ENCODE data around the gene CLEC14A. TPM values are rescaled to one million over a fixed set of nuclear protein-coding genes. Genes with fewer than 3 reads are reported as not detected.

Gene CLEC14A
- total and polyA plus RNA-seq, 2 donors (not counting 1 experiment from before 2014, with no cell fraction given) = not detected

GRCh38 chr14:38248321-38249028 lies 7.4 kb downstream of the CLEC14A start:
- Mint-ChIP-seq H3K9me3 (ENCODE audit: insufficient read depth) (no peaks in the 10 kb centered on the region), H3K27me3 (no peaks in the 10 kb centered on the region), H3K4me3 (no peak overlapping the region), H3K27ac (no peak overlapping the region), H3K4me1 (no peaks in the 10 kb centered on the region)
- WGBS (ENCODE audit: insufficient coverage) = no CpG with 5 or more reads among the region's 3 CpGs
- no peak for ATAC-seq (ENCODE audit: low read depth)
- intact Hi-C loops (cut with micrococcal nuclease) = no loop called here
- TF ChIP-seq EZH2 (IDR thresholded peaks at IDR 0.05; ENCODE audit: borderline replicate concordance, insufficient read depth, low read depth, low read length, poor library complexity, severe bottlenecking) = no peak
- no peak for TF ChIP-seq CTCF (IDR thresholded peaks at IDR 0.05)
- Histone ChIP-seq H3K4me3 (ENCODE audit: control extremely low read depth in 1 of 5, extremely low read depth in 1 of 5, insufficient read depth in 1 of 5, low read depth in 2 of 5, low read length in 4 of 5) (no peak overlapping the region), H3K27me3 (replicated peaks in 1 of 4; ENCODE audit: control extremely low read depth in 1 of 4, control insufficient read depth in 3 of 4, insufficient read depth in 4 of 4, low read length in 3 of 4) (peaks cover 0 to 2% (median 0%) of the 10 kb centered on the region in 4 experiments), H3K36me3 (replicated peaks in 1 of 2; ENCODE audit: control extremely low read depth in 1 of 2, control insufficient read depth in 1 of 2, extremely low read depth in 1 of 2, insufficient read depth in 2 of 2, low read length in 1 of 2) (no peaks in the 10 kb centered on the region), H3K4me1 (ENCODE audit: control insufficient read depth in 2 of 2, insufficient read depth in 2 of 2, low read length in 2 of 2) (no peaks in the 10 kb centered on the region), H3K4me2 (replicated peaks; ENCODE audit: low read depth, low read length, poor library complexity, severe bottlenecking) (no peak overlapping the region), H3K9me3 (ENCODE audit: control extremely low read depth in 1 of 3, control insufficient read depth in 2 of 3, insufficient read depth in 1 of 3, low read length in 2 of 3) (no peaks in the 10 kb centered on the region), H3K79me2 (ENCODE audit: control insufficient read depth, insufficient read depth, low read length) (no peaks in the 10 kb centered on the region), H4K20me1 (ENCODE audit: control insufficient read depth, insufficient read depth, low read length, poor library complexity, severe bottlenecking) (no peaks in the 10 kb centered on the region), H3K27ac (ENCODE audit: low read length in 2 of 2) (no peak overlapping the region), H2AFZ (ENCODE audit: insufficient read depth, low read depth, low read length, poor library complexity, severe bottlenecking) (no peak overlapping the region), H3K9ac (ENCODE audit: low read length) (no peak overlapping the region)
- DNase-seq = no peak
- ChIA-PET POLR2A (no interaction called here), CTCF (no interaction called here)

- Histone ChIP-seq H3K36me3 (replicated peaks in 1 of 2; ENCODE audit: control extremely low read depth in 1 of 2, control insufficient read depth in 1 of 2, extremely low read depth in 1 of 2, insufficient read depth in 2 of 2, low read length in 1 of 2) (no peaks in the 10 kb centered on the region), H3K4me2 (replicated peaks; ENCODE audit: low read depth, low read length, poor library complexity, severe bottlenecking) (no peak overlapping the region), H3K4me1 (ENCODE audit: control insufficient read depth in 2 of 2, insufficient read depth in 2 of 2, low read length in 2 of 2) (no peaks in the 10 kb centered on the region), H3K27ac (ENCODE audit: low read length in 2 of 2) (no peak overlapping the region), H4K20me1 (ENCODE audit: control insufficient read depth, insufficient read depth, low read length, poor library complexity, severe bottlenecking) (no peaks in the 10 kb centered on the region), H3K27me3 (replicated peaks in 1 of 4; ENCODE audit: control extremely low read depth in 1 of 4, control insufficient read depth in 3 of 4, insufficient read depth in 4 of 4, low read length in 3 of 4) (no peaks in the 10 kb centered on the region), H2AFZ (ENCODE audit: insufficient read depth, low read depth, low read length, poor library complexity, severe bottlenecking) (no peak overlapping the region), H3K79me2 (ENCODE audit: control insufficient read depth, insufficient read depth, low read length) (no peaks in the 10 kb centered on the region), H3K9ac (ENCODE audit: low read length) (no peak overlapping the region), H3K9me3 (ENCODE audit: control extremely low read depth in 1 of 3, control insufficient read depth in 2 of 3, insufficient read depth in 1 of 3, low read length in 2 of 3) (no peaks in the 10 kb centered on the region), H3K4me3 (ENCODE audit: control extremely low read depth in 1 of 5, extremely low read depth in 1 of 5, insufficient read depth in 1 of 5, low read depth in 2 of 5, low read length in 4 of 5) (no peak overlapping the region)
- no peak overlapping the region for H3K27ac Mint-ChIP-seq
- no peaks in the 10 kb centered on the region for H3K27me3 Mint-ChIP-seq
- POLR2A ChIA-PET = no interaction called here
- CTCF ChIA-PET = no interaction called here
- TF ChIP-seq CTCF (IDR thresholded peaks at IDR 0.05) (no peak), EZH2 (IDR thresholded peaks at IDR 0.05; ENCODE audit: borderline replicate concordance, insufficient read depth, low read depth, low read length, poor library complexity, severe bottlenecking) (no peak)
- H3K4me1 Mint-ChIP-seq = no peaks in the 10 kb centered on the region
- intact Hi-C loops (cut with micrococcal nuclease) = no loop called here
- no CpG with 5 or more reads among the region's 1 CpG for WGBS (ENCODE audit: insufficient coverage)
- H3K4me3 Mint-ChIP-seq = no peak overlapping the region
- DNase-seq (no peak), ATAC-seq (ENCODE audit: low read depth) (no peak)
- H3K9me3 Mint-ChIP-seq (ENCODE audit: insufficient read depth) = no peaks in the 10 kb centered on the region
Observed at GRCh38 chr14:38243696-38244240, 12.1 kb downstream of the CLEC14A start.
